Sigmoid colon (tissue), 7 donors: ENCODE data around the gene USP40. TPM values are rescaled to one million over a fixed set of nuclear protein-coding genes. Genes with fewer than 3 reads are reported as not detected.

ENCODE experiments used
- DNase-seq: peaks from one replicate; pipeline ENCODE4 v3.0.0-alpha.2; 2019
- H3K27ac ChIP-seq, 4 donors: fragments of 200-600 bp; sonication (generic); one replicate each; pipeline ENCODE4 v1.5.1; 2016 to 2019; ENCODE audit warnings: mild to moderate bottlenecking in 1 of 4
- H3K27me3 ChIP-seq, 3 donors: fragments of 200-600 bp; sonication (generic); one replicate each; pipeline ENCODE4 v1.5.1; 2019; ENCODE audit warnings: mild to moderate bottlenecking in 1 of 3
- H3K36me3 ChIP-seq, 4 donors: fragments of 200-600 bp; sonication (generic); one replicate each; pipeline ENCODE4 v1.5.1; 2016 to 2019
- H3K4me1 ChIP-seq, 4 donors: fragments of 200-600 bp; sonication (generic); one replicate each; pipeline ENCODE4 v1.5.1; 2017 to 2019
- H3K4me3 ChIP-seq, 4 donors: fragments of 200-600 bp; sonication (generic); one replicate each; pipeline ENCODE4 v1.5.1; 2017 to 2019; ENCODE audit warnings: mild to moderate bottlenecking in 2 of 4, moderate library complexity in 1 of 4
- H3K9me3 ChIP-seq, 4 donors: fragments of 200-600 bp in 3 of 4; sonication (generic) in 3 of 4; one replicate each; pipeline versions ENCODE4 v1.5.1 to v1.6.1; 2013 to 2019
- CTCF ChIP-seq, 4 experiments: fragments of 450-650 bp in 3 of 4; fragments of 200-600 bp in 1 of 4; IDR thresholded peaks; one replicate each; pipeline ENCODE4 v1.5.1; 2016 to 2019; ENCODE audit warnings: antibody characterized with exemption in 4 of 4, mild to moderate bottlenecking in 3 of 4, moderate library complexity in 2 of 4
- EP300 ChIP-seq, 4 donors: sonication (generic); formaldehyde crosslinking; IDR thresholded peaks; one replicate each; pipeline ENCODE4 v1.6.1; 2017; ENCODE audit warnings: antibody characterized with exemption in 4 of 4
- POLR2A ChIP-seq, 2 donors: fragments of 450-650 bp; IDR thresholded peaks; one replicate each; pipeline ENCODE4 v1.6.1; 2016; ENCODE audit warnings: antibody characterized with exemption in 2 of 2, mild to moderate bottlenecking in 2 of 2, moderate library complexity in 2 of 2
- POLR2AphosphoS5 ChIP-seq, 4 donors: sonication (generic); formaldehyde crosslinking; IDR thresholded peaks; one replicate each; pipeline ENCODE4 v1.6.1; 2017; ENCODE audit warnings: antibody characterized with exemption in 4 of 4
- WGBS, 2 donors: extraction: QIAGEN DNeasy Blood & Tissue Kit; methylation state at CpG; one replicate each; pipeline ENCODE4 v1.1.7; 2013; 5-methylcytosine and 5-hydroxymethylcytosine counted together
- intact Hi-C: fragments of 100-400 bp; cut with DNase I; formaldehyde crosslinking; loops from one replicate; pipeline ENCODE4 v1.15.1; 2023
- polyA plus RNA-seq, 3 donors: library from polyadenylated mRNA; stranded (reverse); fragments of 200-250 nt; gene quantifications; one replicate each; pipeline ENCODE4 v1.2.3, GENCODE V29; 2013
- total RNA-seq, 4 donors: library from RNA; depleted of rRNA; stranded (reverse); fragments of >200 nt; gene quantifications; one replicate each; pipeline ENCODE4 v1.1.0, GENCODE V29; 2016
- donor health status: healthy with polysubstance abuse.
- donor health status: Bipolar disorder and iron deficiency.
- donor health status: healthy.

The USP40 gene
- 10 to 100 TPM; 23.4 to 34.5 (median 31.3) TPM for total RNA-seq
- polyA plus RNA-seq = 10 to 100 TPM in 2 of 3 donors, 1 to 10 TPM in 1; 9.6 to 14.7 (median 10.9) TPM

DNA sequence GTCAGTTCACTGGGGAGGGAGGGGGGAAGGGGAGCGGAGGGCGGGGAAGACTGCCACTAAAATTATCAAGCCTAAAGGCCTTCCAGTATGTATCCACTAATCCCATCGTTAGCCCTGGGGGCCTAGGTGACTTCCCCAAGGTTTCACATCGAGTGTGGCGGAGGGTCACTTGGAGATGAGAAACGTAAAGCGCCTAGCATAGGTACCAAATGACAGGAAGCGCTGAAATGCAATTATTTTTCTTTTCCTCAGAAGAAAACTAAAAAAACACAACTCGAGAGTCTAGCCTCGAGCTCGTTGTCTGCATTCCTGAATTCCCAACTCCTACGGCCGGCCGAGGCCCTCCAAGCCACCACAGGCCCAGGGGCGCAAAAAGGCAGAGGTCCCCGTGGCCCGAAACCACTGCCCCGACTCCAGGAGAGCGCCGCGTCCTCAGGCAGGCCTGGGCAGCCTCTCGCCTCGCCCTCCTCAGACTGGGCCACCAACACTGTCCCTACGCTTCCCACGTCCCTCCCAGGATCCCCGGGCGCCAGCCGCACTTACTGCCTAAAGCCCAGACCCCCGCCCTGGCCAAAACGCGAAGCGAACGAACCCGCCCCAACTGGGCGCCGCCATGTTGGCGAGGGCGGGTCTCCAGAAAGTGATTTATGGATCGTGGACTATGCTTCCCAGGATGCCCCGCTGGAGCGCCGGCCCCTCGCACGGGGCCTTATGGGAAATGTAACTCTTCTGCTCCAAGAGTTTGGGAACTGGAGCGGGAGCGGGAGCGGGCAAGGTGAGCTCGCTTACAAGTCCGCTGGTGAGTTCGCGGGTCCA lies at the start of gene USP40:
Gene USP40 (minus strand): TSS at position 642 of the 816 bp plus-strand sequence. CDS start 1,228 bp downstream, outside the sequence.
- intact Hi-C loops = loop anchor here (5.0 kb wide), 1 partner anchor 869 kb away; the partner anchor contains the start of gene GIGYF2
- peak within 1 kb of the TSS; percentile 85 to 96 (median 94) for H3K4me3 ChIP-seq
- WGBS, 2 donors = 1% methylated on average over 51 of the region's 51 CpGs

GRCh38 chr2:233611284-233611683 lies 44.7 kb upstream of the USP40 start:
- 87% methylated on average over 4 of the region's 4 CpGs for WGBS, 2 donors
- no peaks in the 10 kb centered on the region for H3K27me3 ChIP-seq
- H3K27ac ChIP-seq = no peak overlapping the region
- no peaks in the 10 kb centered on the region for H3K4me1 ChIP-seq
- H3K9me3 ChIP-seq = no peaks in the 10 kb centered on the region
- DNase-seq = no peak
- TF ChIP-seq POLR2A (IDR thresholded peaks at IDR 0.05) (no peak), POLR2AphosphoS5 (IDR thresholded peaks at IDR 0.05) (no peak), EP300 (IDR thresholded peaks at IDR 0.05) (no peak), CTCF (IDR thresholded peaks at IDR 0.05) (no peak)
- H3K4me3 ChIP-seq = no peak overlapping the region
- intact Hi-C loops = no loop called here
- H3K36me3 ChIP-seq = no peaks in the 10 kb centered on the region

More for the DNA sequence above, at the start of gene USP40:
- no peaks in the 10 kb centered on the region for H3K27me3 ChIP-seq
- H3K9me3 ChIP-seq = no peaks in the 10 kb centered on the region
- H3K27ac ChIP-seq = peak within 1 kb of the TSS; percentile 90 to 99 (median 96)
- no peaks in the 10 kb centered on the region for H3K36me3 ChIP-seq
- peak; percentile 85 to 90 for TF ChIP-seq POLR2A (IDR thresholded peaks at IDR 0.05)
- TF ChIP-seq CTCF (IDR thresholded peaks at IDR 0.05) = no peak
- peak in 1 of 4 donors; percentile 72 for TF ChIP-seq EP300 (IDR thresholded peaks at IDR 0.05)
- peak; percentile 86 to 98 (median 94) for TF ChIP-seq POLR2AphosphoS5 (IDR thresholded peaks at IDR 0.05)
- peak; percentile 94 for DNase-seq
- peaks cover 0 to 17% (median 3%) of the 10 kb centered on the region in 4 donors for H3K4me1 ChIP-seq

DNA sequence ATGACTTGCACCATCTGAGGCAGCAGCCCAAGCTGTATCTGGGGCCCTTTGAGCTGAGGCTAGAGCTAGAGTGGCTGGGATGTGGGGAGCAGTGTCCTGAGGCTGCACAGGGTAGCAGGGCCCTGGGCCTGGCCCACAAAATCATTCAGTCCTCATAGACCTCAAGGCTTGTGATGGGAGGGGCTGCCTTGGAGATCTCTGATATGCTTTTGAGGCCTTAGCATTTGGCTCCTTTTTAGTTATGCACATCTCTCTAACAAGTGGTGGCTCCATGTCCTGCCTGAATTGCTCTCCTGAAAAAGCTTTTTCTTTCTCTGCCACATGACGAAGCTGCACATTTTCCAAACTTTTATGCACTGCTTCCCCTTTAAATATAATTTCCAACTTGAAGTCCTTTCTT lies 39.1 kb upstream of the USP40 start:
- 93 to 96% methylated on average over 1 of the region's 1 CpG for WGBS, 2 donors
- Histone ChIP-seq H3K36me3 (no peaks in the 10 kb centered on the region), H3K9me3 (no peaks in the 10 kb centered on the region), H3K27me3 (no peaks in the 10 kb centered on the region), H3K4me3 (no peak overlapping the region), H3K27ac (no peak overlapping the region), H3K4me1 (no peaks in the 10 kb centered on the region)
- TF ChIP-seq EP300 (IDR thresholded peaks at IDR 0.05) (no peak), POLR2A (IDR thresholded peaks at IDR 0.05) (no peak), POLR2AphosphoS5 (IDR thresholded peaks at IDR 0.05) (no peak), CTCF (IDR thresholded peaks at IDR 0.05) (no peak)
- intact Hi-C loops = no loop called here
- no peak for DNase-seq

DNA sequence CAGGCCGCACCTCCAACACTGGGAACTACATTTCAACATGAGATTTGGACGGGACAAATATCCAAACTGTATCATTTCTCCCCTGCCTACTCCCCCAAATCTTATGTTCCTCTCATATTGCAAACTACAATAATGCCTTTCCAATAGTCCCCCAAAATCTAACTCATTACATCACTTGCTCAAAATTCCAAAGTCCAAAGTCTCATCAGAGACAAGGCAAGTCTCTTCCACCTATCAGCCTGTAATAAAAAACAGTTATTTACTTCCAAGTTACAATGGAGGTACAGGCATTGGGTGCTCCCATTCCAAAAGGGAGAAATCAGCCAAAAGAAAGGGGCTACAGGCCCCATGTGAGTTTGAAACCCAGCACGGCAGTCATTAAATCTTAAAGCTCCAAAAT lies 38.2 kb upstream of the USP40 start:
- no peak for DNase-seq
- no peaks in the 10 kb centered on the region for H3K27me3 ChIP-seq
- WGBS, 2 donors = 93 to 95% methylated on average over 3 of the region's 3 CpGs
- TF ChIP-seq POLR2A (IDR thresholded peaks at IDR 0.05) = no peak
- no peak for TF ChIP-seq EP300 (IDR thresholded peaks at IDR 0.05)
- no peak for TF ChIP-seq CTCF (IDR thresholded peaks at IDR 0.05)
- TF ChIP-seq POLR2AphosphoS5 (IDR thresholded peaks at IDR 0.05) = no peak
- H3K36me3 ChIP-seq = no peaks in the 10 kb centered on the region
- H3K9me3 ChIP-seq = no peaks in the 10 kb centered on the region
- no peaks in the 10 kb centered on the region for H3K4me1 ChIP-seq
- intact Hi-C loops = no loop called here
- H3K4me3 ChIP-seq = no peak overlapping the region
- no peak overlapping the region for H3K27ac ChIP-seq
